Lung (tissue), 12 donors: Measurements from ENCODE around the gene TNFRSF11A. TPM values are rescaled to one million over a fixed set of nuclear protein-coding genes. Genes with fewer than 3 reads are reported as not detected.

Experiments
- ATAC-seq: fragments of 200-7000 bp; cut with Tn5 transposase; one replicate; pipeline ENCODE4 v1.9.1; 2020; ENCODE audit warnings: moderate number of reproducible peaks; ENCODE audit not compliant: insufficient read depth, low FRiP score
- DNase-seq, 3 donors: peaks; one replicate each; pipeline ENCODE4 v3.0.0-alpha.2; 2013 to 2017
- H3K27ac ChIP-seq, 2 donors: one replicate each; pipeline ENCODE4 v1.5.1; 2013; ENCODE audit warnings: mild to moderate bottlenecking in 2 of 2, moderate library complexity in 2 of 2, control low read depth in 1 of 2, inconsistent platforms in 1 of 2, low read depth in 1 of 2, low read length in 1 of 2
- H3K27me3 ChIP-seq, 3 donors: one replicate each; pipeline ENCODE4 v1.5.1; 2013; ENCODE audit warnings: low read length in 2 of 3; ENCODE audit not compliant: control insufficient read depth in 3 of 3, insufficient read depth in 3 of 3
- H3K36me3 ChIP-seq, 4 donors: one replicate each; pipeline ENCODE4 v1.5.1; 2013; ENCODE audit warnings: low read length in 4 of 4, mild to moderate bottlenecking in 1 of 4, moderate library complexity in 1 of 4; ENCODE audit not compliant: control insufficient read depth in 4 of 4, insufficient read depth in 4 of 4
- H3K4me1 ChIP-seq, 5 donors: one replicate each; pipeline ENCODE4 v1.5.1; 2013; ENCODE audit warnings: low read length in 5 of 5, mild to moderate bottlenecking in 2 of 5, moderate library complexity in 1 of 5; ENCODE audit not compliant: control insufficient read depth in 5 of 5, insufficient read depth in 5 of 5
- H3K4me3 ChIP-seq: one replicate; pipeline ENCODE4 v1.5.1; 2013; ENCODE audit warnings: mild to moderate bottlenecking, control low read depth, moderate library complexity
- H3K9ac ChIP-seq, 2 donors: one replicate each; pipeline ENCODE4 v1.5.1; 2013; ENCODE audit warnings: low read length in 2 of 2, control low read depth in 1 of 2; ENCODE audit not compliant: insufficient read depth in 1 of 2
- H3K9me3 ChIP-seq, 4 donors: one replicate each; pipeline ENCODE4 v1.5.1; 2013; ENCODE audit warnings: low read length in 3 of 4, mild to moderate bottlenecking in 1 of 4, moderate library complexity in 1 of 4; ENCODE audit not compliant: control insufficient read depth in 4 of 4, insufficient read depth in 3 of 4
- CTCF ChIP-seq: IDR thresholded peaks from 2 replicates; pipeline ENCODE4 v1.5.1; 2012; ENCODE audit warnings: mild to moderate bottlenecking; ENCODE audit errors: control extremely low read depth, extremely low read depth
- WGBS, 2 donors: extraction: QIAGEN DNeasy Blood & Tissue Kit; methylation state at CpG; one replicate each; pipeline ENCODE4 v1.1.7; 2013; 5-methylcytosine and 5-hydroxymethylcytosine counted together
- polyA plus RNA-seq, 2 donors: library from polyadenylated mRNA; stranded (reverse); fragments of 200-250 nt; gene quantifications; one replicate each; pipeline ENCODE4 v1.2.1, GENCODE V29; 2013
- total RNA-seq, 2 donors: library from RNA; depleted of rRNA in 1 of 2; stranded (reverse); fragments of >200 nt in 1 of 2; gene quantifications; one replicate each; pipeline ENCODE4 v1.2.1, GENCODE V29; 2014 to 2021
- donor health status: control.
- donor health status: control.
- donor health status: Bipolar disorder and iron deficiency.
- donor health status: healthy.
- donor health status: DM: yes; HTN: yes; CAD: no.

The TNFRSF11A gene
- total and polyA plus RNA-seq, 4 donors = 1.0 to 7.8 (median 2.8) TPM

- Histone ChIP-seq H3K4me3 (no peak overlapping the region), H3K4me1 (peaks cover 0 to 5% (median 0%) of the 10 kb centered on the region in 5 donors), H3K9me3 (no peaks in the 10 kb centered on the region), H3K36me3 (no peaks in the 10 kb centered on the region), H3K27me3 (peaks cover 0 to 3% (median 0%) of the 10 kb centered on the region in 3 donors), H3K9ac (no peak overlapping the region), H3K27ac (peak overlapping the region; percentile 54 to 63)
- 9 to 14% methylated on average over 9 of the region's 9 CpGs for WGBS, 2 donors
- no peak for TF ChIP-seq CTCF
- ATAC-seq (no peak), DNase-seq (peak in 1 of 3 donors; percentile 21)
Measured at GRCh38 chr18:62420513-62421209, 95.6 kb downstream of the TNFRSF11A start.

- peak; percentile 84 to 97 (median 95) for DNase-seq
- H3K9ac ChIP-seq = peak overlapping the region in 1 of 2 donors; percentile 62
- H3K4me3 ChIP-seq = no peak overlapping the region
- H3K4me1 ChIP-seq = peaks cover 0 to 5% (median 0%) of the 10 kb centered on the region in 5 donors
- peak overlapping the region; percentile 84 to 86 for H3K27ac ChIP-seq
- H3K36me3 ChIP-seq = no peaks in the 10 kb centered on the region
- H3K9me3 ChIP-seq = no peaks in the 10 kb centered on the region
- TF ChIP-seq CTCF = peak; percentile 85
- H3K27me3 ChIP-seq = peaks cover 0 to 3% (median 0%) of the 10 kb centered on the region in 3 donors
- WGBS, 2 donors = 6 to 11% methylated on average over 14 of the region's 14 CpGs
- peak; percentile 87 for ATAC-seq
Measured at GRCh38 chr18:62425465-62426190, 100.5 kb downstream of the TNFRSF11A start.

- Histone ChIP-seq H3K4me3 (no peak overlapping the region), H3K27me3 (peaks cover 0 to 3% (median 0%) of the 10 kb centered on the region in 3 donors), H3K4me1 (peaks cover 0 to 5% (median 0%) of the 10 kb centered on the region in 5 donors), H3K9ac (no peak overlapping the region), H3K27ac (peak overlapping the region in 1 of 2 donors; percentile 45), H3K9me3 (no peaks in the 10 kb centered on the region), H3K36me3 (no peaks in the 10 kb centered on the region)
- WGBS, 2 donors = 63 to 73% methylated on average over 3 of the region's 3 CpGs
- TF ChIP-seq CTCF = no peak
- no peak for ATAC-seq
- no peak for DNase-seq
Measured at GRCh38 chr18:62426191-62426488, 101.0 kb downstream of the TNFRSF11A start.
